Mucosa of descending colon (tissue), 3 donors: ENCODE data around the gene DENND1A. TPM values are rescaled to one million over a fixed set of nuclear protein-coding genes. Genes with fewer than 3 reads are reported as not detected.

Experiments used
- ATAC-seq: fragments of 200-7000 bp; cut with Tn5 transposase; one replicate; pipeline ENCODE4 v1.9.1; 2020; ENCODE audit warnings: mild to moderate bottlenecking, moderate library complexity
- DNase-seq, 3 donors: peaks; one replicate each; pipeline ENCODE4 v3.0.0-alpha.2; 2020
- H3K36me3 ChIP-seq: fragments of 200-600 bp; one replicate; pipeline ENCODE4 v1.8.0; 2021; ENCODE audit warnings: low read depth, mild to moderate bottlenecking
- H3K4me1 ChIP-seq: fragments of 200-600 bp; one replicate; pipeline ENCODE4 v1.8.0; 2021; ENCODE audit warnings: low read depth, mild to moderate bottlenecking
- H3K4me3 ChIP-seq: fragments of 200-600 bp; one replicate; pipeline ENCODE4 v1.8.0; 2021; ENCODE audit warnings: mild to moderate bottlenecking
- H3K9me3 ChIP-seq: fragments of 200-600 bp; one replicate; pipeline ENCODE4 v1.8.0; 2021; ENCODE audit warnings: mild to moderate bottlenecking
- intact Hi-C, 2 donors: fragments of 100-400 bp; cut with DNase I in 1 of 2; cut with micrococcal nuclease in 1 of 2; formaldehyde crosslinking; loops; one replicate each; pipeline versions ENCODE4 v1.11.0 to v1.11.1; 2022; cut with DNase I, micrococcal nuclease
- total RNA-seq, 3 donors: library from RNA; stranded (reverse); fragmentation: NEBNext Ultra II Directional in 2 of 3; extraction: Animal tissue kit (Norgen Biotek cat#: 25700) in 2 of 3; gene quantifications; one replicate each; pipeline versions ENCODE4 v1.2.1 to v1.2.4, GENCODE V29; 2021 to 2023
- TF ChIP-seq, protein P1 (sequence below): fragments of 200-600 bp; IDR thresholded peaks from one replicate; pipeline ENCODE4 v1.8.0; 2022; ENCODE audit warnings: antibody characterized with exemption, mild to moderate bottlenecking
- donor health status: DM: no; HTN: no; CAD: no; lungs with moderate emphysema.
- donor health status: DM: no; HTN: no; CAD: no.
- donor health status: DM: no; HTN: yes; CAD: no.

The DENND1A gene
- total RNA-seq, 3 donors from 2014 or later, result 32.8 to 50.0 (median 35.1) TPM

DNA sequence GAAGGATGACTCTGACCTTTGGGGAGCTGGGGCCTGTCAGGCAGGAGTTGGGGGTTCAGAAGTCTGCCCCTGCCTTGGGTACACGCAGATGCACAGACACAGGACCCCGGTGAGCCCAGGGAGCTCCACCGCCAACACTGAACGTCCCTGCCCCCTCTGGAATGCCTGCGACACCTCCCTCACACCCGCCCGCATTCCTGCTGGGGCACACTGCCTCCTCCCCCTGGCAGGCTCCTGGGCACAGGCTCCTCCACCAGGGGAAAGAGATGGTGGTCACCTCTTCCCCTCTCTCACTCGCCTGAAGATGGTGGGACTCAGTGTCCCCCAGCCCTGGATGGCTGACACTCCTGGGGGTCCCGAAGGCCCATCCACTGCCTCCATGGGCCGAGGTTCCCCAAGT is 561.9 kb downstream of the DENND1A start:
- ATAC-seq (no peak), DNase-seq (no peak)
- Histone ChIP-seq H3K36me3 (no peaks in the 10 kb centered on the region), H3K9me3 (no peaks in the 10 kb centered on the region), H3K4me1 (no peaks in the 10 kb centered on the region), H3K4me3 (no peak overlapping the region)
- intact Hi-C loops, result no loop called here
- TF ChIP-seq, protein P1, sequence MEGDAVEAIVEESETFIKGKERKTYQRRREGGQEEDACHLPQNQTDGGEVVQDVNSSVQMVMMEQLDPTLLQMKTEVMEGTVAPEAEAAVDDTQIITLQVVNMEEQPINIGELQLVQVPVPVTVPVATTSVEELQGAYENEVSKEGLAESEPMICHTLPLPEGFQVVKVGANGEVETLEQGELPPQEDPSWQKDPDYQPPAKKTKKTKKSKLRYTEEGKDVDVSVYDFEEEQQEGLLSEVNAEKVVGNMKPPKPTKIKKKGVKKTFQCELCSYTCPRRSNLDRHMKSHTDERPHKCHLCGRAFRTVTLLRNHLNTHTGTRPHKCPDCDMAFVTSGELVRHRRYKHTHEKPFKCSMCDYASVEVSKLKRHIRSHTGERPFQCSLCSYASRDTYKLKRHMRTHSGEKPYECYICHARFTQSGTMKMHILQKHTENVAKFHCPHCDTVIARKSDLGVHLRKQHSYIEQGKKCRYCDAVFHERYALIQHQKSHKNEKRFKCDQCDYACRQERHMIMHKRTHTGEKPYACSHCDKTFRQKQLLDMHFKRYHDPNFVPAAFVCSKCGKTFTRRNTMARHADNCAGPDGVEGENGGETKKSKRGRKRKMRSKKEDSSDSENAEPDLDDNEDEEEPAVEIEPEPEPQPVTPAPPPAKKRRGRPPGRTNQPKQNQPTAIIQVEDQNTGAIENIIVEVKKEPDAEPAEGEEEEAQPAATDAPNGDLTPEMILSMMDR, result no peak

DNA sequence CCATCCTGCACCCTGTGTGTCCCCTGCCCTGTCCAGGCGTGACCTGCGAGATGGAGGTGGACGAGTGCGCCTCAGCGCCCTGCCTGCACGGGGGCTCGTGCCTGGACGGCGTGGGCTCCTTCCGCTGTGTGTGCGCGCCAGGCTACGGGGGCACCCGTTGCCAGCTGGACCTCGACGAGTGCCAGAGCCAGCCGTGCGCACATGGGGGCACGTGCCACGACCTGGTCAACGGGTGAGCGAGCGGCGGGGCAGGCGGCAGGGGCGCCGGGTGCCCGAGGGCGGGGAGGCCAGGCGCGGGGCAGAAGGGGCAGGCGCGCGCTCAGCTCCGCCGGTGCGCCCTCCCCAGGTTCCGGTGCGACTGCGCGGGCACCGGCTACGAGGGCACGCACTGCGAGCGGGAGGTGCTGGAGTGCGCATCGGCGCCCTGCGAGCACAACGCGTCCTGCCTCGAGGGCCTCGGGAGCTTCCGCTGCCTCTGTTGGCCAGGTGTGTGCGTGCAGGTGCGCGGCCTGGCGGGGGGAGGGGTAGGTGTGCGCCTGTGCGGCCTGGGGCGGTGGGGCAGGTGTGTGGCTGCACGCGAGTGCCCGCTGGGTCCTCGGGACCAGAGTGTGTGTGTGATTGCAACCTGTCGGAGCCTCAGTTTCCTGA is 563.9 kb downstream of the DENND1A start:
- peaks cover under 1% of the 10 kb centered on the region for H3K4me1 ChIP-seq
- TF ChIP-seq, protein P1, result no peak
- DNase-seq, result peak in 1 of 3 donors; percentile 21
- intact Hi-C loops, result no loop called here
- H3K4me3 ChIP-seq, result no peak overlapping the region
- no peak for ATAC-seq
- no peaks in the 10 kb centered on the region for H3K36me3 ChIP-seq
- H3K9me3 ChIP-seq, result no peaks in the 10 kb centered on the region

DNA sequence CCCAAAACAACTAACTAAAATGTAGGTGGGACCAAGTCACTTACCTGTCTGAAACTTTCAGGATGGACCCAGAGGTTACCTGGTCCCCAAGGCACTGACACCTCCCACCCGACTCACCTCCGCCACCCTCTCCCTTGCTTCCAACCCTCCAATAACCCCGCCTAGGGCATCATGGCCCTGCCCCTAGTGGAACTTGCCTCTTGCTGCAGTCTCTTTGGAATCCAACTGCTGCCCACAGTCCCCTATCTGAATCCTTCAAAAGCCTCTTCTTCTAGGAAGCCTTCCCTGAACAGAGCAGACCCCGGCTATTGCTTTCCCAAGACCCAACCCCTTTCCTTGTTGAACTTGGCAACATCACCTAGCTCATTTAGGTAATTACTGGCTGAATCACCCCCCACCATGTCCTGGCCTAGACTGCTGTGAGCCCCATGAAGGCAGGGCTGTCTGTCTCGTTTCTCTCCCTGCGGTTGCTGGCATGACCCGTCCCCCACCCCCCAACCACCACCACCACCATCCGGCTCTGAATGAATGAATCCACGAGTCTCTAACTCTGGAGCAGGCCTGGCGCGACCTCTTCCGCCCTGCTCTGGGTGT is 564.5 kb downstream of the DENND1A start:
- Histone ChIP-seq H3K36me3 (no peaks in the 10 kb centered on the region), H3K4me1 (peaks cover 6% of the 10 kb centered on the region), H3K9me3 (no peaks in the 10 kb centered on the region), H3K4me3 (no peak overlapping the region)
- TF ChIP-seq, protein P1, result no peak
- ATAC-seq (no peak), DNase-seq (no peak)
- intact Hi-C loops, result no loop called here

DNA sequence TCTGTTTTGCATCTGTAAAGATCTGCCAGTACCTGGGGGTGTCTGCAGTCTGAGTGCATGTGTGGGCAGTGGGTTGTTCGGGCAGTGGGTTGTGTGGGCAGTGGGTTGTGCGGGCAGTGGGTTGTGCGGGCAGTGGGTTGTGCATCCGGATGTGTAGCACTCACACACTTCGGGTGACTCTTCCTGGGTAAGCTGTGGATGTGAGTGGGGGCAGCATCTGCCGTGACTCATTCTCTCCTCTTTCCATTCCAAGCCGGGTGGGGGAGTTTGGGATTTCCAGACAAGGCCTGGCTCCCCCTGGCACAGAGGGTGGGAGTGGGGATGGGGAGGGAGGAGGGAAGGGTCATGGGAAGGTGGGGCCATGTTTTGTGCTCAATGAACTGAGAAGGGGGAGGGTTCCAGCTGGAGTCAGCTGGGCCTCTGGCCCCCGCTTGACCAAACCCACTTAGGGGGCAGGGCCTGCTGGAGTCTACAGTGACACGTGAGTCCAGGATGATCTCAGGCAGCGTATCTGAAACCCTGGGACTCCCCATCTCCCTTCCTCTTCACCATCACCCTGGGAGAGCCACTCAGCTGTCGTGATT is 565.6 kb downstream of the DENND1A start:
- intact Hi-C loops, result no loop called here
- TF ChIP-seq, protein P1, result no peak
- no peaks in the 10 kb centered on the region for H3K36me3 ChIP-seq
- no peak overlapping the region for H3K4me3 ChIP-seq
- H3K9me3 ChIP-seq, result no peaks in the 10 kb centered on the region
- ATAC-seq (no peak), DNase-seq (no peak)
- peaks cover 14% of the 10 kb centered on the region for H3K4me1 ChIP-seq

DNA sequence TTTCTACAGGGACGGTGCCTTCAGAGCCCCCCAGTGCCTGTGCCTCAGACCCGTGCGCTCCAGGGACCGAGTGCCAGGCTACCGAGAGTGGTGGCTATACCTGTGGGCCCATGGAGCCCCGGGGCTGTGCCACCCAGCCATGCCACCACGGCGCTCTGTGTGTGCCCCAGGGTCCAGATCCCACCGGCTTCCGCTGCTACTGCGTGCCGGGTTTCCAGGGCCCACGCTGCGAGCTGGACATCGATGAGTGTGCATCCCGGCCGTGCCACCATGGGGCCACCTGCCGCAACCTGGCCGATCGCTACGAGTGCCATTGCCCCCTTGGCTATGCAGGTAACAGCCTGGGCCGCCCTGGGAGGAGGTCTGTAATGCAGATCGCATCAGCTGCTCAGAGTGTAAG is 567.1 kb downstream of the DENND1A start:
- TF ChIP-seq, protein P1, result no peak
- H3K4me3 ChIP-seq, result no peak overlapping the region
- intact Hi-C loops, result no loop called here
- H3K4me1 ChIP-seq, result peaks cover 14% of the 10 kb centered on the region
- no peaks in the 10 kb centered on the region for H3K9me3 ChIP-seq
- H3K36me3 ChIP-seq, result no peaks in the 10 kb centered on the region
- ATAC-seq (no peak), DNase-seq (no peak)
